Measurements from ENCODE around the gene RDH11. TPM values are rescaled to one million over a fixed set of nuclear protein-coding genes. Genes with fewer than 3 reads are reported as not detected.

Gene RDH11
- total and polyA plus RNA-seq, 2 experiments from 2014 or later: 41.7 to 92.2 TPM

DNA sequence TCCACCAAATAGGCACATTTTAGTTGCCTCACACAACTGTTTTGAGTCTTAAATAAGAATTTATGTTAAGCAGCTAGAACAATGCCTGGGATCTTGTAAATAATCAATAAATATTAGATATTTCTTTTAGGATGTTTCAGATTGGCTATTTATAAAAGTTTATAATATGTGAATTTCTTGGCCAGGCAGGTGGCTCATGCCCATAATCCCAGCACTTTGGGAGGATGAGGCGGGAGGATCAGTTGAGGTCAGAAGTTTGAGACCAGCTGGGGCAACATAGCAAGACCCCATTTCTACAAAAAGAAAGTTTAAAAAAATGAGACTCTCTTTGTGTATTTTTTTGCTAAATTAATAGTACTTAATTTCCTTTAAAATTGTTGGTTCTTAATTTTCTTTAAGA lies 54.1 kb downstream of the RDH11 start:
- no peak for DNase-seq (ENCODE audit: low read depth in 1 of 2, low spot score in 1 of 2)
- Histone ChIP-seq H3K27ac (no peak overlapping the region), H3K4me1 (ENCODE audit: low read depth) (no peaks in the 10 kb centered on the region), H3K4me3 (no peak overlapping the region), H3K36me3 (no peaks in the 10 kb centered on the region), H3K27me3 (no peaks in the 10 kb centered on the region), H3K9me3 (ENCODE audit: low read depth) (no peaks in the 10 kb centered on the region)
- TF ChIP-seq, protein P1, sequence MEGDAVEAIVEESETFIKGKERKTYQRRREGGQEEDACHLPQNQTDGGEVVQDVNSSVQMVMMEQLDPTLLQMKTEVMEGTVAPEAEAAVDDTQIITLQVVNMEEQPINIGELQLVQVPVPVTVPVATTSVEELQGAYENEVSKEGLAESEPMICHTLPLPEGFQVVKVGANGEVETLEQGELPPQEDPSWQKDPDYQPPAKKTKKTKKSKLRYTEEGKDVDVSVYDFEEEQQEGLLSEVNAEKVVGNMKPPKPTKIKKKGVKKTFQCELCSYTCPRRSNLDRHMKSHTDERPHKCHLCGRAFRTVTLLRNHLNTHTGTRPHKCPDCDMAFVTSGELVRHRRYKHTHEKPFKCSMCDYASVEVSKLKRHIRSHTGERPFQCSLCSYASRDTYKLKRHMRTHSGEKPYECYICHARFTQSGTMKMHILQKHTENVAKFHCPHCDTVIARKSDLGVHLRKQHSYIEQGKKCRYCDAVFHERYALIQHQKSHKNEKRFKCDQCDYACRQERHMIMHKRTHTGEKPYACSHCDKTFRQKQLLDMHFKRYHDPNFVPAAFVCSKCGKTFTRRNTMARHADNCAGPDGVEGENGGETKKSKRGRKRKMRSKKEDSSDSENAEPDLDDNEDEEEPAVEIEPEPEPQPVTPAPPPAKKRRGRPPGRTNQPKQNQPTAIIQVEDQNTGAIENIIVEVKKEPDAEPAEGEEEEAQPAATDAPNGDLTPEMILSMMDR (IDR thresholded peaks at IDR 0.05; ENCODE audit: low read depth, low read length): no peak

DNA sequence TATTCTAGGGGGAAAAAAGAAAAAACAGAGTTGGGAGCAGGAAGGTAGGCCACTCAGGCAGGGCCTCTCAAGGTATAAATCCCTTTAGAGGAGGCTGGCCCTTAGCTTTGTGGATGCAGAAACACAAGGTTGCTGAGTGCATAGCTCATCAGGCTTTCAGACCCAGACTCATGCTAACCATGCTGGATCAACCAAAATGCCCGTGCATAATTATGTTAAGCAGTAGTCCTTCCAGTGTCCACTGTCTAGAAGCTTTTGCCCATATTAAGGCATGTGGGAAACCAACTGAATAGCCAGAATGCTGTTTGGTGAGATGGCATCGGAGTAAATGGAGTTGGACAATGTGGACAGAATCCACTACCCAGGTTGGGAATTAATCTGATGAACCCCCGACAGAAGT lies 56.9 kb downstream of the RDH11 start:
- Histone ChIP-seq H3K27ac (no peak overlapping the region), H3K36me3 (no peaks in the 10 kb centered on the region), H3K27me3 (no peaks in the 10 kb centered on the region), H3K4me1 (ENCODE audit: low read depth) (no peaks in the 10 kb centered on the region), H3K4me3 (no peak overlapping the region), H3K9me3 (ENCODE audit: low read depth) (no peaks in the 10 kb centered on the region)
- TF ChIP-seq, protein P1 (IDR thresholded peaks at IDR 0.05; ENCODE audit: low read depth, low read length): no peak
- DNase-seq (ENCODE audit: low read depth in 1 of 2, low spot score in 1 of 2): no peak

DNA sequence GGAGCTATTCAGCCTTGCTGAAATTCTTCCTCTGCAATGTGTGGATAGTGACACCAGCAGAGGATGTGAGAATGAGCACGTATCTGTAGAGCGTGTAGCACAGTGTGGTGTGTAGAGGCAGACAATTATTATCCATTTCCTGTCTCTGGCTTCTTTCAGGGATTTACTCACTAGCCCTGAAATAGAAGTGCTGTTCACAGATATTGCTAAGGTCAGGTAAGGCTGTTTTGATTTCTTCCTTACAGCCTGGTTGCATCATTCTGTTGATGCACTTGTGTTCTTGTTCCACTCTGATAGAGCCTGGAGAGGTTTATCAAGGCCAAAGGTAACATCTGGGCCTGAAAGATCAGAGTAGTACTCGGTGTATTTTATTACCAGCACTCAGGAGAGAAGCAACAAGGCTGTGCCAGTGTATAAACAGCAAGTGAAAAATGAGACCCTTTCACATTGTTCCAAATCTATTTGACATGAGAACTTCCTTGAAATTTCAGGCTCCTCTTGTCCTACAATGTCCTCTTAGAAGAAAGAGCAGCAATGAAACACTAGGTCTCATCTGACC lies 59.1 kb downstream of the RDH11 start:
- Histone ChIP-seq H3K9me3 (ENCODE audit: low read depth) (no peaks in the 10 kb centered on the region), H3K4me3 (no peak overlapping the region)

DNA sequence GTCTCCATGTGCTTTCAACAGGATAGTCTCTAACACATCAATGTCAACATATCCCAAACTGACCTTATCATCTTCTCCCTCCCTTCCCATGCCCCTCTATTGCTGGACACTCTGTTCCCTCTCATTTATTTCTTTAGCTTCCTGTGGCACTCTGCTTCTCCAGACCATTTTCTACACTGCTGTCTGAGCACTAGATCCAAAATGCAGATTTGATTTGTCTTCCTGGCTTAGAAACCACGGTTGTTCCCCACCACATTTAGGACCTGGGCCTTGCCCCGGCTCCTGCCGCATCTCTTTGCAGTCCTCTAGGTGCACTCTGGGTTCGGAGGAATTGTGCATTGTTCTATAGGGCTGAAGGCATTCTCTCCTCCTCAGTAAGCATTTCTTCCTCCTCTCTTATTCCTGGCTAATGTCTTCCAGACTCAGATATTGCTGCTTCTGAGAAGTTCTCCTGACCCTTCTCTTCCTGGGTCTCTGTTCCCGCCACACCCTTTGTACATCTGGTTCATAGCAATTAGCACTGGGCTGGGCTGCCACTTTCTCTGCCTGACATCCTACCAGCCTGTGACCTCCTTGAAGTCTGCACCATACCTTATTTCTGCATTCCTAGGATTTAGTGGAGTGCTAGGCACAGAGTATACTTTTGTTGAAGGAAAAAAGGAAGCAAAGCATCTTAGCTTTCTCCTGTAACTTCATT lies 62.0 kb downstream of the RDH11 start:
- Histone ChIP-seq H3K4me1 (ENCODE audit: low read depth) (no peaks in the 10 kb centered on the region), H3K36me3 (no peaks in the 10 kb centered on the region), H3K27me3 (no peaks in the 10 kb centered on the region), H3K27ac (no peak overlapping the region), H3K9me3 (ENCODE audit: low read depth) (no peaks in the 10 kb centered on the region), H3K4me3 (no peak overlapping the region)
- DNase-seq (ENCODE audit: low read depth in 1 of 2, low spot score in 1 of 2): no peak
- TF ChIP-seq, protein P1 (IDR thresholded peaks at IDR 0.05; ENCODE audit: low read depth, low read length): no peak

More for the DNA sequence above, 59.1 kb downstream of the RDH11 start:
- DNase-seq (ENCODE audit: low read depth in 1 of 2, low spot score in 1 of 2): peak in 1 of 2 donors; percentile 35
- Histone ChIP-seq H3K36me3 (no peaks in the 10 kb centered on the region), H3K4me1 (ENCODE audit: low read depth) (no peaks in the 10 kb centered on the region), H3K27ac (no peak overlapping the region), H3K27me3 (no peaks in the 10 kb centered on the region)
- TF ChIP-seq, protein P1 (IDR thresholded peaks at IDR 0.05; ENCODE audit: low read depth, low read length): no peak

DNA sequence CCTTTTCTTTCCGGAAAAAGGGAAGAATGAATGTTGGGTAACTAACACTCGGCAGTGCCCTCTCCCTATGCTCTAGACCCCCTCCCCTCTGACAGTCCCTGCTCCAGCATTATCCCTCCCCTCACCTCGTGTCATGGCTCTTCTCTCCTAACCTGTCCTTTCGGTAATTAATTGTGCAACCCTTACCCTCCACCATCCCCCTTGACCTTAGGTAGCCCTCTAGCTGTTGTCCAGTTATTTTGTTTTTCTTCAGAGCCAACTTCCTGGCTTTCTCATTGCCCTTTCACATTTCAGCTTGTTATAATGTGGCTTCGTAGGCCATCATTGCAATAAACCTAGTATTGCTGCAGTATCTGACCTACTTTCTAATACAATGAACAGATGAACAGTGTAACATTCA lies 64.6 kb downstream of the RDH11 start:
- H3K9me3 ChIP-seq (ENCODE audit: low read depth): no peaks in the 10 kb centered on the region
- no peak for DNase-seq (ENCODE audit: low read depth in 1 of 2, low spot score in 1 of 2)
- TF ChIP-seq, protein P1 (IDR thresholded peaks at IDR 0.05; ENCODE audit: low read depth, low read length): no peak
- H3K27ac ChIP-seq: no peak overlapping the region
- no peaks in the 10 kb centered on the region for H3K4me1 ChIP-seq (ENCODE audit: low read depth)
- H3K27me3 ChIP-seq: no peaks in the 10 kb centered on the region
- H3K36me3 ChIP-seq: no peaks in the 10 kb centered on the region
- H3K4me3 ChIP-seq: no peak overlapping the region

Measured in cardiac muscle cell (in vitro differentiated cells and primary cell).